ENCODE results near the gene DYNC2H1.

- TF ChIP-seq CTCF (IDR thresholded peaks at IDR 0.05) (no peak), POLR2AphosphoS5 (IDR thresholded peaks at IDR 0.05; ENCODE audit: low read depth, low read length) (no peak), SIN3A (IDR thresholded peaks at IDR 0.05; ENCODE audit: borderline replicate concordance, insufficient read depth, low read depth, low read length) (no peak), REST (IDR thresholded peaks at IDR 0.05; ENCODE audit: insufficient read depth in 1 of 2, low read depth in 2 of 2, low read length in 1 of 2) (no peak)
Measured at GRCh38 chr11:103077554-103077953, 31.7 kb upstream of the DYNC2H1 start.

Data from Panc1 (cell line).